Osteoblast (primary cell): ENCODE results near the gene SHLD2. TPM values are rescaled to one million over a fixed set of nuclear protein-coding genes. Genes with fewer than 3 reads are reported as not detected.
"Not testable (repeated sequence)": the region's sequence is repeated elsewhere in the genome, so short reads cannot be mapped to it uniquely, and the experiment has no call there.

Experiments used
- DNase-seq: peaks from one replicate; pipeline ENCODE4 v3.0.0; 2011; ENCODE audit warnings: low spot score, mixed read lengths; ENCODE audit not compliant: insufficient read length; ENCODE audit errors: missing footprints
- H2AFZ ChIP-seq: 2 replicates; pipeline ENCODE4 v1.6.0; 2011; ENCODE audit warnings: mild to moderate bottlenecking, low read length
- H3K27ac ChIP-seq: 2 replicates; pipeline ENCODE4 v1.5.1; 2011; ENCODE audit warnings: mild to moderate bottlenecking, low read depth, low read length, moderate library complexity
- H3K27me3 ChIP-seq: 2 replicates; pipeline ENCODE4 v1.6.0; 2012; ENCODE audit warnings: mild to moderate bottlenecking, control low read depth, inconsistent platforms, low read length, moderate library complexity; ENCODE audit not compliant: insufficient read depth
- H3K36me3 ChIP-seq: 2 replicates; pipeline ENCODE4 v1.5.1; 2011; ENCODE audit warnings: mild to moderate bottlenecking, low read length, control low read depth, moderate library complexity; ENCODE audit not compliant: insufficient read depth
- H3K4me1 ChIP-seq: 2 replicates; pipeline ENCODE4 v1.5.1; 2011; ENCODE audit warnings: mild to moderate bottlenecking, low read length, control low read depth, moderate library complexity; ENCODE audit not compliant: insufficient read depth
- H3K4me2 ChIP-seq: 2 replicates; pipeline ENCODE4 v1.6.0; 2011; ENCODE audit warnings: mild to moderate bottlenecking, low read length; ENCODE audit not compliant: insufficient read depth
- H3K4me3 ChIP-seq: fragments of 200-600 bp; sonication (generic); 3 replicates; pipeline ENCODE4 v1.5.1; 2012; ENCODE audit warnings: mild to moderate bottlenecking, low read length, inconsistent platforms; ENCODE audit not compliant: insufficient read depth
- H3K79me2 ChIP-seq: 2 replicates; pipeline ENCODE4 v1.6.0; 2012; ENCODE audit warnings: mild to moderate bottlenecking, low read length, control low read depth, inconsistent platforms; ENCODE audit not compliant: insufficient read depth
- H3K9me3 ChIP-seq: 2 replicates; pipeline ENCODE4 v1.5.1; 2011; ENCODE audit warnings: low read depth, low read length, control low read depth
- H4K20me1 ChIP-seq: 2 replicates; pipeline ENCODE4 v1.6.0; 2012; ENCODE audit warnings: mild to moderate bottlenecking, low read length, control low read depth; ENCODE audit not compliant: insufficient read depth
- total RNA-seq: library from RNA; depleted of rRNA; stranded (reverse); fragments of >200 nt; gene quantifications from 2 replicates; pipeline ENCODE4 v1.2.3, GENCODE V29; 2012

Gene SHLD2
- total RNA-seq, 1 donor = 40.9 TPM

GRCh38 chr10:87225148-87225547 is 130.1 kb downstream of the SHLD2 start, which contains the start of gene NUTM2A:
Gene NUTM2A (plus strand): TSS chr10:87225448. CDS start chr10:87225831, 383 bp downstream.
- not testable (repeated sequence) for H3K4me1 ChIP-seq, H3K36me3 ChIP-seq, H3K4me3 ChIP-seq

GRCh38 chr10:87228247-87228646 is 133.2 kb downstream of the SHLD2 start:
- H3K36me3 ChIP-seq, H3K9me3 ChIP-seq, H2AFZ ChIP-seq, H3K4me2 ChIP-seq, H3K27ac ChIP-seq, H4K20me1 ChIP-seq, H3K27me3 ChIP-seq, H3K4me3 ChIP-seq, H3K4me1 ChIP-seq, H3K79me2 ChIP-seq, DNase-seq: not testable (repeated sequence)

More at GRCh38 chr10:87225148-87225547, 130.1 kb downstream of the SHLD2 start, which contains the start of gene NUTM2A:
- not testable (repeated sequence) for H3K27me3 ChIP-seq, H2AFZ ChIP-seq, H3K4me2 ChIP-seq, H3K79me2 ChIP-seq, H4K20me1 ChIP-seq, H3K9me3 ChIP-seq, H3K27ac ChIP-seq, DNase-seq

- not testable (repeated sequence) for H3K4me1 ChIP-seq, H3K9me3 ChIP-seq, H3K27me3 ChIP-seq, H4K20me1 ChIP-seq, H3K36me3 ChIP-seq, DNase-seq, H2AFZ ChIP-seq, H3K4me3 ChIP-seq, H3K4me2 ChIP-seq, H3K27ac ChIP-seq, H3K79me2 ChIP-seq
Measured at GRCh38 chr10:87229211-87229610, 134.2 kb downstream of the SHLD2 start.

DNA sequence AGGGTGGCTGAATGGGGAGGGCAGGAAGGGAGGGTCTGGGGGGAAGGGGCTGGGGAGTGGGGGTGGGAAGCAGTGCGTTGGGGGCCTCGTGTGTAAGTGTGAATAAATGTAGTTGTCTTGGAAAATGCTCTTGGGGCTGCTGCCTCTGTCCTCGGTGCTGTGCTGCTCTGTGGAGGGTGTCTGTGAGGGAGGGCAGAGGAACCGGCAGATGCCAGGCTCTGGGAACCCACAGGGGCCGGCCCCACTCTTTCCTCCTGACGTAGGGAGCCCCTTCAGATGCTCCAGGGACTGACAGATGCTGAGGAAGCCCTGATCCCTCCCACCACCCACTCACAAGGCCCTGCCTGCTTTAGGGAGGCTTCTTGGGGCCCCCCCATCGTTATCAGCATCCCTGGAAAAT is 139.8 kb downstream of the SHLD2 start:
- not testable (repeated sequence) for H3K27me3 ChIP-seq, H2AFZ ChIP-seq, H4K20me1 ChIP-seq, DNase-seq, H3K27ac ChIP-seq, H3K36me3 ChIP-seq, H3K4me2 ChIP-seq, H3K79me2 ChIP-seq, H3K9me3 ChIP-seq, H3K4me3 ChIP-seq, H3K4me1 ChIP-seq

- not testable (repeated sequence) for H3K9me3 ChIP-seq, H3K36me3 ChIP-seq, H3K4me3 ChIP-seq
Measured at GRCh38 chr10:87237244-87237643, 142.2 kb downstream of the SHLD2 start.

GRCh38 chr10:87239346-87239808 is 144.4 kb downstream of the SHLD2 start:
- H3K9me3 ChIP-seq, H3K79me2 ChIP-seq, H4K20me1 ChIP-seq, H3K4me1 ChIP-seq, H3K27ac ChIP-seq, H3K27me3 ChIP-seq, H3K4me2 ChIP-seq, DNase-seq, H3K36me3 ChIP-seq, H3K4me3 ChIP-seq, H2AFZ ChIP-seq: not testable (repeated sequence)

More at GRCh38 chr10:87237244-87237643, 142.2 kb downstream of the SHLD2 start:
- H3K4me1 ChIP-seq, H3K79me2 ChIP-seq, H3K27me3 ChIP-seq, H2AFZ ChIP-seq, H4K20me1 ChIP-seq, H3K4me2 ChIP-seq, H3K27ac ChIP-seq: not testable (repeated sequence)
- peak; percentile 46 for DNase-seq

Other genes with a start within 250 kb of the SHLD2 start
- gene MMRN2, start 137.6 kb upstream of the SHLD2 start, total RNA-seq = 1.1 and 3.5 TPM in 2 replicates
- 0.36 and 2.4 TPM in 2 replicates for gene SNCG, start 136.6 kb upstream of the SHLD2 start, total RNA-seq
- gene ADIRF, start 126.7 kb upstream of the SHLD2 start, total RNA-seq = 11.9 and 18.3 TPM in 2 replicates
- gene FAM25A, start 74.9 kb upstream of the SHLD2 start, total RNA-seq = not detected in 2 replicates
- 212 and 221 TPM in 2 replicates for gene GLUD1, start 363 bp upstream of the SHLD2 start, total RNA-seq
- 0.59 and 0.72 TPM in 2 replicates for gene NUTM2A, start 130.2 kb downstream of the SHLD2 start, total RNA-seq